ENCODE measurements around the gene SPRING1. TPM values are rescaled to one million over a fixed set of nuclear protein-coding genes. Genes with fewer than 3 reads are reported as not detected.
A peak's percentile ranks its signal among the peaks of the same experiment; 100 is the strongest.

Gene SPRING1
- total and polyA plus RNA-seq, 2 of the 13 experiments (the other 11 are each of a cell fraction or from before 2014, with no cell fraction given): 20.0 to 51.8 TPM

- TF ChIP-seq ZXDC (CRISPR knock-in tag; IDR thresholded peaks at IDR 0.05): no peak
- no peak for TF ChIP-seq ZNF274 (CRISPR knock-in tag; IDR thresholded peaks at IDR 0.05)
- TF ChIP-seq MLX (CRISPR knock-in tag; IDR thresholded peaks at IDR 0.05): peak; percentile 48; the same call in 1 of the 2 replicates
- TF ChIP-seq ZBTB7B (CRISPR knock-in tag; IDR thresholded peaks at IDR 0.05): no peak
- 0 out of 2 replicates have a peak, but pooled peaks have one; percentile 36 for TF ChIP-seq ZNF563 (CRISPR knock-in tag; IDR thresholded peaks at IDR 0.05)
- TF ChIP-seq ATAD3A (CRISPR knock-in tag; IDR thresholded peaks at IDR 0.05): no peak
- no peak for TF ChIP-seq ZNF407 (CRISPR knock-in tag; IDR thresholded peaks at IDR 0.05; ENCODE audit: not compliant biosample characterization)
- no peak for TF ChIP-seq ZNF18 (CRISPR knock-in tag; IDR thresholded peaks at IDR 0.05; ENCODE audit: insufficient replicate concordance)
- TF ChIP-seq SRSF4 (IDR thresholded peaks at IDR 0.05; ENCODE audit: low read depth, low read length, poor library complexity, severe bottlenecking): no peak
- TF ChIP-seq HNRNPH1 (optimal IDR thresholded peaks at IDR 0.05; ENCODE audit: low read depth, low read length): no peak
- TF ChIP-seq PLRG1 (conservative IDR thresholded peaks at IDR 0.05): no peak
- no peak for TF ChIP-seq PHB2 (IDR thresholded peaks at IDR 0.05; ENCODE audit: partially characterized antibody)
- peak; percentile 67; the same call in 1 of the 2 replicates for TF ChIP-seq TFDP1 (CRISPR knock-in tag; IDR thresholded peaks at IDR 0.05; ENCODE audit: borderline replicate concordance)
- peak; percentile 52; the same call in 1 of the 2 replicates for TF ChIP-seq ISL2 (CRISPR knock-in tag; IDR thresholded peaks at IDR 0.05)
Observed at GRCh38 chr12:116737774-116738657, at the start of gene SPRING1, which contains the start of gene RNFT2 (continued).

Measured in HepG2 (cell line).